ENCODE data around the gene PCED1B.

- no peak for TF ChIP-seq CTCF (IDR thresholded peaks at IDR 0.05)
- TF ChIP-seq EZH2 (IDR thresholded peaks at IDR 0.05; ENCODE audit: borderline replicate concordance, insufficient read depth, low read depth, low read length, poor library complexity, severe bottlenecking), result no peak
Observed at GRCh38 chr12:47107926-47108325, 28.5 kb downstream of the PCED1B start.
